ENCODE results near the gene SDR42E2. TPM values are rescaled to one million over a fixed set of nuclear protein-coding genes. Genes with fewer than 3 reads are reported as not detected.

The SDR42E2 gene
- total RNA-seq: under 0.01 TPM in 1 of 2 replicates, not detected in the other

GRCh38 chr16:22161999-22162655 is at the start of gene SDR42E2:
Gene SDR42E2, plus strand, starts transcription at chr16:22162506. Its CDS starts 3,077 bp downstream, at chr16:22165583.

GRCh38 chr16:22206013-22206841 is 43.9 kb downstream of the SDR42E2 start, which contains the start of gene EEF2K:
Gene EEF2K, plus strand, starts transcription at chr16:22206278. Its CDS starts 19,452 bp downstream, at chr16:22225730.

Other genes with a start within 250 kb of the SDR42E2 start
- 217 and 241 TPM in 2 replicates for gene UQCRC2, start 209.1 kb upstream of the SDR42E2 start, total RNA-seq
- not detected in 2 replicates for gene PDZD9, start 161.4 kb upstream of the SDR42E2 start, total RNA-seq
- gene MOSMO, start 154.4 kb upstream of the SDR42E2 start, total RNA-seq: 8.0 and 9.0 TPM in 2 replicates
- gene VWA3A, start 70.0 kb upstream of the SDR42E2 start, total RNA-seq: under 0.01 and 0.09 TPM in 2 replicates
- gene EEF2K, start 43.8 kb downstream of the SDR42E2 start, total RNA-seq: 22.1 and 28.9 TPM in 2 replicates
- gene POLR3E, start 134.9 kb downstream of the SDR42E2 start, total RNA-seq: 20.3 and 45.2 TPM in 2 replicates
- 27.9 and 35.8 TPM in 2 replicates for gene CDR2, start 212.1 kb downstream of the SDR42E2 start, total RNA-seq